HepG2 (cell line): ENCODE measurements around the gene BRAF. TPM values are rescaled to one million over a fixed set of nuclear protein-coding genes. Genes with fewer than 3 reads are reported as not detected.

Experiments
- ATAC-seq: fragments of 200-7000 bp; cut with Tn5 transposase; 3 replicates; pipeline ENCODE4 v1.9.1; 2020; ENCODE audit warnings: mild to moderate bottlenecking, moderate library complexity
- BruUV-seq: library from RNA; stranded (reverse); fragments of 400-500 nt; replicated peaks from 2 replicates; lab custom pipeline; 2021; lab: Mats Ljungman, UMichigan
- CTCF ChIA-PET: fragments of 300-600 bp; formaldehyde crosslinking; extraction: SDS; loops from one replicate; lab custom pipeline; 2021; ENCODE audit warnings: low total read pairs, inconsistent platforms, low intra/inter-chr PET ratio; lab: Yijun Ruan, JAX
- POLR2A ChIA-PET: fragments of 350-600 bp; sonication (Branson Sonifier 250); formaldehyde crosslinking; loops from one replicate; lab custom pipeline; 2020; ENCODE audit warnings: antibody characterized with exemption, inconsistent platforms; lab: Yijun Ruan, JAX
- DNase-seq: peaks from one replicate; pipeline ENCODE4 v3.0.0-alpha.2; 2015; ENCODE audit warnings: low spot score
- FAIRE-seq: peaks from 3 replicates; lab custom pipeline; 2011; peaks lifted over from hg19 to GRCh38; lab: Jason Lieb, UNC
- H2AFZ ChIP-seq: one replicate; pipeline ENCODE4 v1.6.1; 2011; ENCODE audit warnings: low read length, inconsistent platforms
- H3K27ac ChIP-seq: fragments of 300-600 bp; 3 replicates; pipeline ENCODE4 v1.8.0; 2011; ENCODE audit warnings: mixed run types, mild to moderate bottlenecking, mixed read lengths, low read length, inconsistent platforms; ENCODE audit not compliant: insufficient read depth; ENCODE audit errors: extremely low read length
- H3K27me3 ChIP-seq, 2 experiments: fragments of 200-600 bp in 1 of 2; 2 replicates in 1 of 2; 3 replicates in 1 of 2; pipeline versions ENCODE4 v1.6.0 to v1.8.0; 2011; ENCODE audit warnings: low read length in 2 of 2, mild to moderate bottlenecking in 2 of 2, moderate library complexity in 2 of 2, inconsistent platforms in 1 of 2; ENCODE audit not compliant: insufficient read depth in 2 of 2, control insufficient read depth in 1 of 2
- H3K36me3 ChIP-seq, 2 experiments: fragments of 200-600 bp in 1 of 2; replicated peaks in 1 of 2; 2 replicates in 1 of 2; 3 replicates in 1 of 2; pipeline versions ENCODE4 v1.5.1 to v1.8.0; 2011; ENCODE audit warnings: low read length in 2 of 2, inconsistent platforms in 1 of 2; ENCODE audit not compliant: insufficient read depth in 2 of 2, control insufficient read depth in 1 of 2
- H3K4me1 ChIP-seq: 2 replicates; pipeline ENCODE4 v1.5.1; 2012; ENCODE audit warnings: low read length, inconsistent platforms; ENCODE audit not compliant: insufficient read depth
- H3K4me2 ChIP-seq: 2 replicates; pipeline ENCODE4 v1.6.0; 2011; ENCODE audit warnings: low read depth, low read length, inconsistent platforms
- H3K4me3 ChIP-seq, 3 experiments: fragments of 200-600 bp in 1 of 3; sonication (generic), shearing (Covaris generic) in 1 of 3; replicated peaks in 1 of 3; 2 replicates each; pipeline ENCODE4 v1.5.1; 2011 to 2016; ENCODE audit warnings: low read length in 3 of 3, inconsistent platforms in 2 of 3, low read depth in 2 of 3, mild to moderate bottlenecking in 2 of 3, control low read depth in 1 of 3, mixed read lengths in 1 of 3; ENCODE audit not compliant: insufficient read depth in 1 of 3
- H3K79me2 ChIP-seq: one replicate; pipeline ENCODE4 v1.6.1; 2011; ENCODE audit warnings: low read length, inconsistent platforms; ENCODE audit not compliant: insufficient read depth
- H3K9ac ChIP-seq: 2 replicates; pipeline ENCODE4 v1.6.0; 2011; ENCODE audit warnings: mild to moderate bottlenecking, low read depth, low read length, inconsistent platforms; ENCODE audit not compliant: insufficient read depth
- H3K9me3 ChIP-seq: 2 replicates; pipeline ENCODE4 v1.5.1; 2012; ENCODE audit warnings: mild to moderate bottlenecking, low read length
- H4K20me1 ChIP-seq: 2 replicates; pipeline ENCODE4 v1.6.0; 2011; ENCODE audit warnings: inconsistent platforms, mild to moderate bottlenecking, low read length, moderate library complexity; ENCODE audit not compliant: insufficient read depth
- ARID5B ChIP-seq: IDR thresholded peaks from 2 replicates; pipeline ENCODE4 v1.4.0; 2020; ENCODE audit warnings: mild to moderate bottlenecking, missing genetic modification reagents
- EP300 ChIP-seq, 3 experiments: sonication (generic) in 1 of 3; formaldehyde crosslinking in 1 of 3; IDR thresholded peaks; 2 replicates each; pipeline versions ENCODE4 v1.5.1 to v1.6.1; 2011 to 2020; ENCODE audit warnings: low read depth in 2 of 3, low read length in 2 of 3, borderline replicate concordance in 1 of 3, improper control_type of control experiment in 1 of 3, mild to moderate bottlenecking in 1 of 3, missing genetic modification reagents in 1 of 3, moderate library complexity in 1 of 3
- FOXA1 ChIP-seq, 2 experiments: fragments of 450-650 bp in 1 of 2; sonication (generic) in 1 of 2; formaldehyde crosslinking in 1 of 2; IDR thresholded peaks; 2 replicates each; pipeline versions ENCODE4 v1.4.0 to v1.6.1; 2016 to 2020; ENCODE audit warnings: missing genetic modification reagents in 1 of 2
- FOXP1 ChIP-seq, 2 experiments: fragments of 450-650 bp in 1 of 2; IDR thresholded peaks; 2 replicates each; pipeline ENCODE4 v1.6.1; 2017 to 2018; ENCODE audit warnings: antibody characterized with exemption in 1 of 2
- GATA4 ChIP-seq: sonication (generic); IDR thresholded peaks from 2 replicates; pipeline ENCODE4 v1.6.1; 2016; ENCODE audit warnings: antibody characterized with exemption, low read depth, borderline replicate concordance
- GFI1 ChIP-seq: sonication (generic); formaldehyde crosslinking; IDR thresholded peaks from 2 replicates; pipeline ENCODE4 v1.5.0; 2020; ENCODE audit warnings: missing genetic modification reagents, mild to moderate bottlenecking, borderline replicate concordance
- HIC2 ChIP-seq: sonication (generic); formaldehyde crosslinking; IDR thresholded peaks from 2 replicates; pipeline ENCODE4 v1.9.0; 2022; ENCODE audit warnings: low read depth, missing genetic modification reagents
- HMG20A ChIP-seq: IDR thresholded peaks from 2 replicates; pipeline ENCODE4 v1.6.1; 2016; ENCODE audit warnings: borderline replicate concordance
- KDM5A ChIP-seq: fragments of 200-600 bp; sonication (generic); IDR thresholded peaks from 2 replicates; pipeline ENCODE4 v1.7.0; 2018; ENCODE audit warnings: antibody characterized with exemption, mild to moderate bottlenecking, low read length, borderline replicate concordance
- PLRG1 ChIP-seq: fragments of 450-650 bp; conservative IDR thresholded peaks from 2 replicates; pipeline ENCODE4 v1.6.1; 2016
- ZMAT3 ChIP-seq: sonication (generic); formaldehyde crosslinking; conservative IDR thresholded peaks from 2 replicates; pipeline ENCODE4 v1.7.0; 2021; ENCODE audit warnings: missing genetic modification reagents
- ZNF138 ChIP-seq: sonication (generic); formaldehyde crosslinking; IDR thresholded peaks from 2 replicates; pipeline ENCODE4 v1.5.0; 2020; ENCODE audit warnings: mild to moderate bottlenecking, low read depth, missing genetic modification reagents
- ZNF326 ChIP-seq: sonication (generic); formaldehyde crosslinking; IDR thresholded peaks from 2 replicates; pipeline ENCODE4 v1.4.0; 2020; ENCODE audit warnings: missing genetic modification reagents, borderline replicate concordance
- ZNF382 ChIP-seq: sonication (generic); formaldehyde crosslinking; IDR thresholded peaks from 2 replicates; pipeline ENCODE4 v1.5.0; 2020; ENCODE audit warnings: missing genetic modification reagents, mild to moderate bottlenecking, borderline replicate concordance
- ZNF503 ChIP-seq: sonication (generic); formaldehyde crosslinking; IDR thresholded peaks from 2 replicates; pipeline ENCODE4 v1.4.0; 2020; ENCODE audit warnings: missing genetic modification reagents
- ZNF552 ChIP-seq: sonication (generic); formaldehyde crosslinking; IDR thresholded peaks from 2 replicates; pipeline ENCODE4 v1.9.0; 2022; ENCODE audit warnings: missing genetic modification reagents, mild to moderate bottlenecking, borderline replicate concordance
- ZNF761 ChIP-seq: sonication (generic); formaldehyde crosslinking; conservative IDR thresholded peaks from 2 replicates; pipeline ENCODE4 v1.4.0; 2020; ENCODE audit warnings: mild to moderate bottlenecking, missing genetic modification reagents
- WGBS: methylation state at CpG from one replicate; pipeline ENCODE4 v1.1.6; 2017; ENCODE audit warnings: low lambda C conversion rate; 5-methylcytosine and 5-hydroxymethylcytosine counted together
- in situ Hi-C: cut with HindIII; loops from 2 replicates; pipeline ENCODE4 v1.10.0; 2017; ENCODE audit warnings: low pct_unique_long_range_greater_than_20kb; ENCODE audit not compliant: extremely low pct_ligation_motif_present
- intact Hi-C: fragments of 100-400 bp; cut with micrococcal nuclease; formaldehyde crosslinking; loops from one replicate; pipeline ENCODE4 v1.10.0; 2022; ENCODE audit not compliant: unreplicated experiment
- polyA plus RNA-seq, 8 experiments: library from polyadenylated mRNA; depleted of rRNA in 3 of 8; stranded (reverse) in 7 of 8; unstranded in 1 of 8; fragments of >200 nt; fragmentation: Illumina TruSeq in 4 of 8; extraction: Trizol in 4 of 8; gene quantifications; 2 replicates each; pipeline versions ENCODE4 v1.2.1 to v1.2.3, GENCODE V29; 2011 to 2016; ENCODE audit warnings: low read depth in 4 of 8, missing spikeins in 1 of 8, mixed read lengths in 1 of 8; ENCODE audit not compliant: insufficient read depth in 1 of 8
- total RNA-seq, 5 experiments: library from RNA; depleted of rRNA; stranded (reverse); fragments of >200 nt; fragmentation: Illumina TruSeq; extraction: Trizol; gene quantifications; 2 replicates each; pipeline ENCODE4 v1.2.3, GENCODE V29; 2016; ENCODE audit warnings: low read depth in 1 of 5

The BRAF gene
- total and polyA plus RNA-seq, 2 of the 13 experiments (the other 11 are each of a cell fraction or from before 2014, with no cell fraction given) = 12.5 to 13.4 TPM

- 58% methylated on average over 1 of the region's 1 CpG for WGBS
- ChIA-PET POLR2A (interaction anchor here (0.9 kb wide), 1 partner anchor 143 kb away, joined by 3 read pairs; no protein-coding TSS in a partner anchor), CTCF (no interaction called here)
- Histone ChIP-seq H3K79me2 (no peaks in the 10 kb centered on the region), H3K9me3 (no peaks in the 10 kb centered on the region), H3K27ac (peak overlapping the region; percentile 18), H3K4me3 (no peak overlapping the region), H3K9ac (no peak overlapping the region), H2AFZ (no peak overlapping the region), H3K27me3 (no peaks in the 10 kb centered on the region), H3K4me2 (no peak overlapping the region), H3K36me3 (peaks cover 0 to 8% of the 10 kb centered on the region in 2 experiments; a peak in 2 of 5 replicates), H4K20me1 (no peaks in the 10 kb centered on the region), H3K4me1 (peaks cover 33% of the 10 kb centered on the region)
- DNase-seq = peak; percentile 24
- in situ Hi-C loops (no loop called here), intact Hi-C loops (no loop called here)
- no TSS peak for BruUV-seq
- peak; percentile 48 for FAIRE-seq
- ATAC-seq = peak; percentile 62
- TF ChIP-seq FOXA1 (IDR thresholded peaks at IDR 0.05) (no peak), FOXA1 (CRISPR knock-in tag; IDR thresholded peaks at IDR 0.05) (0 out of 2 replicates have a peak, but pooled peaks have one; percentile 17), HMG20A (CRISPR knock-in tag) (no peak), ZNF552 (no peak), PLRG1 (no peak), ZMAT3 (CRISPR knock-in tag) (no peak), HIC2 (CRISPR knock-in tag) (no peak), ZNF761 (no peak), ZNF138 (CRISPR knock-in tag) (no peak), ZNF382 (CRISPR knock-in tag) (no peak), GATA4 (peak; percentile 51; the same call in 1 of the 2 replicates), ARID5B (peak; percentile 13; the same call in 1 of the 2 replicates), GFI1 (peak; percentile 89), FOXP1 (IDR thresholded peaks at IDR 0.05) (no peak), FOXP1 (CRISPR knock-in tag; IDR thresholded peaks at IDR 0.05) (peak; percentile 55; the same call in 1 of the 2 replicates), ZNF503 (CRISPR knock-in tag) (peak; percentile 35; the same call in 1 of the 2 replicates), ZNF326 (CRISPR knock-in tag) (no peak), EP300 (IDR thresholded peaks at IDR 0.05; ENCODE audit: low read depth in 2 of 2, low read length in 2 of 2) (peak in 1 of 2 experiments; percentile 45; a peak in 1 of 4 replicates), EP300 (CRISPR knock-in tag; IDR thresholded peaks at IDR 0.05; ENCODE audit: borderline replicate concordance) (no peak), KDM5A (no peak)
Measured at GRCh38 chr7:140829720-140830119, 95.0 kb downstream of the BRAF start.
